T-cell (primary cell): Measurements from ENCODE around the gene CTNNAL1. TPM values are rescaled to one million over a fixed set of nuclear protein-coding genes. Genes with fewer than 3 reads are reported as not detected.
A peak's percentile ranks its signal among the peaks of the same experiment; 100 is the strongest.
"Not testable (repeated sequence)": the region's sequence is repeated elsewhere in the genome, so short reads cannot be mapped to it uniquely, and the experiment has no call there.

Experiments used
- ATAC-seq, 4 experiments: fragments of 200-7000 bp in 3 of 4; fragments of 150-1000 bp in 1 of 4; cut with Tn5 transposase; replicated peaks in 1 of 4; 1 replicate in 3 of 4; 2 replicates in 1 of 4; pipeline ENCODE4 v1.10.0; 2021; ENCODE audit warnings: moderate library complexity in 3 of 4, mild to moderate bottlenecking in 2 of 4, moderate number of reproducible peaks in 1 of 4
- CTCF ChIA-PET, 2 donors: fragments of 300-600 bp; sonication (Branson Sonifier 250); formaldehyde crosslinking; loops; one replicate each; lab custom pipeline; 2022; ENCODE audit warnings: antibody characterized with exemption in 2 of 2; lab: Charles Lee
- POLR2A ChIA-PET, 2 donors: fragments of 300-600 bp; sonication (Branson Sonifier 250); formaldehyde crosslinking; loops; one replicate each; lab custom pipeline; 2022; ENCODE audit warnings: antibody characterized with exemption in 2 of 2; lab: Charles Lee
- DNase-seq, 35 experiments: peaks; one replicate each; pipeline versions ENCODE4 v3.0.0 to v3.0.0-alpha.2; 2013 to 2023
- H3K27ac ChIP-seq: one replicate; pipeline ENCODE4 v1.5.1; 2013; ENCODE audit warnings: low read length
- H3K27me3 ChIP-seq, 2 experiments: replicated peaks in 1 of 2; 1 replicate in 1 of 2; 2 replicates in 1 of 2; pipeline versions ENCODE4 v1.6.1 to v1.7.0; 2013; ENCODE audit warnings: low read length in 1 of 2, mixed read lengths in 1 of 2; ENCODE audit not compliant: control insufficient read depth in 2 of 2, insufficient read depth in 2 of 2; ENCODE audit errors: extremely low read depth in 1 of 2
- H3K36me3 ChIP-seq, 2 donors: 1 replicate in 1 of 2; 2 replicates in 1 of 2; pipeline versions ENCODE4 v1.6.1 to v1.7.0; 2013; ENCODE audit warnings: low read length in 1 of 2; ENCODE audit not compliant: control insufficient read depth in 2 of 2, insufficient read depth in 1 of 2; ENCODE audit errors: extremely low read depth in 1 of 2
- H3K4me1 ChIP-seq, 2 experiments: 1 replicate in 1 of 2; 2 replicates in 1 of 2; pipeline versions ENCODE4 v1.6.1 to v1.7.0; 2013; ENCODE audit warnings: low read length in 2 of 2, mixed read lengths in 1 of 2; ENCODE audit not compliant: insufficient read depth in 2 of 2, control insufficient read depth in 1 of 2; ENCODE audit errors: extremely low read depth in 1 of 2
- H3K4me3 ChIP-seq, 2 donors: 1 replicate in 1 of 2; 2 replicates in 1 of 2; pipeline versions ENCODE4 v1.5.1 to v1.7.0; 2013; ENCODE audit warnings: mild to moderate bottlenecking in 2 of 2, low read length in 1 of 2, moderate library complexity in 1 of 2; ENCODE audit not compliant: control insufficient read depth in 1 of 2; ENCODE audit errors: extremely low read depth in 1 of 2
- H3K9me3 ChIP-seq: 2 replicates; pipeline ENCODE4 v1.7.0; 2013
- H3K27ac Mint-ChIP-seq, 2 donors: one replicate each; pipeline ENCODE4 v1.8.0; 2020 to 2021; ENCODE audit warnings: mild to moderate bottlenecking in 2 of 2, mixed read lengths in 2 of 2
- H3K27me3 Mint-ChIP-seq, 2 donors: one replicate each; pipeline ENCODE4 v1.8.0; 2021 to 2022; ENCODE audit warnings: mixed read lengths in 2 of 2
- H3K36me3 Mint-ChIP-seq: one replicate; pipeline ENCODE4 v1.8.0; 2021; ENCODE audit warnings: mixed read lengths
- H3K4me1 Mint-ChIP-seq, 3 donors: one replicate each; pipeline ENCODE4 v1.8.0; 2020 to 2022; ENCODE audit warnings: mixed read lengths in 3 of 3, mild to moderate bottlenecking in 1 of 3
- H3K4me3 Mint-ChIP-seq, 3 donors: one replicate each; pipeline ENCODE4 v1.8.0; 2020 to 2022; ENCODE audit warnings: mild to moderate bottlenecking in 3 of 3, mixed read lengths in 3 of 3, moderate library complexity in 3 of 3
- H3K9me3 Mint-ChIP-seq, 3 donors: one replicate each; pipeline ENCODE4 v1.8.0; 2020 to 2022; ENCODE audit warnings: mixed read lengths in 3 of 3
- WGBS: methylation state at CpG from one replicate; pipeline ENCODE4 v1.1.5; 2013; ENCODE audit warnings: missing lambda C conversion rate; ENCODE audit not compliant: insufficient coverage; 5-methylcytosine and 5-hydroxymethylcytosine counted together
- total RNA-seq, 35 experiments: library from RNA in 6 of 35; stranded (reverse) in 6 of 35; fragments of 120-200 nt in 1 of 35; gene quantifications; one replicate each; pipeline versions ENCODE4 v1.2.1 to v1.2.4 and lab custom pipeline; 2013 to 2026

The CTNNAL1 gene
- total RNA-seq, 5 donors from 2014 or later (not counting 1 experiment from before 2014, with no cell fraction given) = 2.1 to 4.1 (median 3.8) TPM

DNA sequence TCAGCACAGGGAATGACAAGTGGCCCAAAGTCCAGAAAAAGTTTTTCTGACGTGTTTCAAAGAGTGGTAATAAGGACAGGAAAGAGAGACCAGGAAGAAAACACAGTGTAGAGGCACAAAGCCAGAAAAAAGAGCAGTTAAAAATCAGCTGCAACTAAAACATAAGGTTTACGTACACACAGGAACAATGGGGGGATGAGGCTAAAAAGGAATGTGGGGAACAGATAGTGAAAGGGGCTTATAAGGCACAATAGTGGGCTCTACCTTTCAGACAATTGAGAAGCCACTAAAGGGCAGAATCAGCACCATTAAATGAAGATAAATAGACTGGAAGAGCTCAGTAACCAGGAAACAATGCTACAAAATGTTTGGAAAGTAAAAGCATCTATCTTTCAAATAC, 84.9 kb downstream of the CTNNAL1 start:
- H3K27ac Mint-ChIP-seq = no peak overlapping the region
- H3K4me1 Mint-ChIP-seq = peaks cover 29 to 33% (median 30%) of the 10 kb centered on the region in 3 donors
- Histone ChIP-seq H3K4me3 (no peak overlapping the region), H3K9me3 (no peaks in the 10 kb centered on the region), H3K27ac (no peak overlapping the region), H3K27me3 (no peaks in the 10 kb centered on the region), H3K4me1 (peaks cover 7 to 13% of the 10 kb centered on the region in 2 experiments), H3K36me3 (peaks cover 9 to 61% of the 10 kb centered on the region in 2 donors)
- no peaks in the 10 kb centered on the region for H3K9me3 Mint-ChIP-seq
- no peaks in the 10 kb centered on the region for H3K27me3 Mint-ChIP-seq
- peaks cover 59% of the 10 kb centered on the region for H3K36me3 Mint-ChIP-seq
- 95% methylated on average over 2 of the region's 2 CpGs for WGBS
- POLR2A ChIA-PET = interaction anchor here in 1 of 2 donors (0.6 kb wide), 1 partner anchor 9 kb away, joined by 3 read pairs; no protein-coding TSS in a partner anchor
- CTCF ChIA-PET = no interaction called here
- H3K4me3 Mint-ChIP-seq = no peak overlapping the region
- DNase-seq (no peak), ATAC-seq (no peak)

DNA sequence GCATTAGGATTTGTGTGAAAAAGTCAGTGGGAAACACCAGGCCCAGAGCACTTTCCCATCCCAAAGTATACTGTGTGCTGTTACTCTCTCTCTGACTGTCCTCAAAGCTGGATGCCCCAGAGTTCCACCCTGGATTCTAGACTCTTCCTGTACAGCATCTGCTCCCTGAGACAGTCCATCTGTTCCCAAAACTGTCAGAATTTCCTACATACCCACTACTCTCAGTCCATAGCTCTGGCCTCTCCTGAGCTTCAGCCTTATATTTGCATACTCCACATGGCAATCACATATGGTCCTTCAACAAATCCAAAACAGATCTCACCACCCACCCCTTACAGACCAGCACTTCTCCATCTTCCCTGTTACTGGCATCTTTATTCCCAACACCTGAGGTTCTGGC, 88.8 kb downstream of the CTNNAL1 start:
- Mint-ChIP-seq H3K36me3 (peaks cover 76% of the 10 kb centered on the region), H3K27me3 (no peaks in the 10 kb centered on the region), H3K4me3 (no peak overlapping the region), H3K9me3 (no peaks in the 10 kb centered on the region), H3K27ac (no peak overlapping the region), H3K4me1 (peaks cover 1 to 6% (median 3%) of the 10 kb centered on the region in 3 donors)
- CTCF ChIA-PET = no interaction called here
- Histone ChIP-seq H3K27me3 (no peaks in the 10 kb centered on the region), H3K4me3 (no peak overlapping the region), H3K9me3 (no peaks in the 10 kb centered on the region), H3K27ac (no peak overlapping the region), H3K36me3 (peaks cover 13 to 88% of the 10 kb centered on the region in 2 donors), H3K4me1 (no peaks in the 10 kb centered on the region)
- DNase-seq (no peak), ATAC-seq (no peak)
- POLR2A ChIA-PET = no interaction called here

GRCh38 chr9:108921200-108921599, 92.1 kb downstream of the CTNNAL1 start:
- H3K36me3 Mint-ChIP-seq = peaks cover 70% of the 10 kb centered on the region
- H3K27me3 Mint-ChIP-seq = no peaks in the 10 kb centered on the region
- Histone ChIP-seq H3K36me3 (peaks cover 18 to 75% of the 10 kb centered on the region in 2 donors), H3K4me1 (no peaks in the 10 kb centered on the region), H3K27ac (no peak overlapping the region), H3K9me3 (no peaks in the 10 kb centered on the region), H3K4me3 (no peak overlapping the region), H3K27me3 (no peaks in the 10 kb centered on the region)
- no peak for DNase-seq
- H3K27ac Mint-ChIP-seq = no peak overlapping the region
- peaks cover 1 to 6% (median 2%) of the 10 kb centered on the region in 3 donors for H3K4me1 Mint-ChIP-seq
- no peak overlapping the region for H3K4me3 Mint-ChIP-seq
- no peak for ATAC-seq
- ChIA-PET POLR2A (interaction anchor here in 1 of 2 donors (0.5 to 0.7 kb wide), 2 partner anchors 167 to 963 kb away, joined by 3 to 5 read pairs; no protein-coding TSS in a partner anchor), CTCF (no interaction called here)
- WGBS = no CpG with 5 or more reads among the region's 1 CpG
- H3K9me3 Mint-ChIP-seq = no peaks in the 10 kb centered on the region

GRCh38 chr9:108920401-108920800, 92.9 kb downstream of the CTNNAL1 start:
- not testable (repeated sequence) for H3K4me3 Mint-ChIP-seq, H3K4me1 Mint-ChIP-seq, H3K9me3 ChIP-seq, H3K27me3 ChIP-seq, H3K27ac ChIP-seq, ATAC-seq, DNase-seq, H3K9me3 Mint-ChIP-seq, H3K4me1 ChIP-seq, H3K27me3 Mint-ChIP-seq, H3K27ac Mint-ChIP-seq, H3K4me3 ChIP-seq
- no CpG with 5 or more reads among the region's 1 CpG for WGBS
- ChIA-PET CTCF (interaction anchor here in 1 of 2 donors (1.7 kb wide), 1 partner anchor 33 kb away, joined by 9 read pairs; no protein-coding TSS in a partner anchor), POLR2A (interaction anchor here in 1 of 2 donors (0.5 kb wide), 1 partner anchor 964 kb away, joined by 3 read pairs; no protein-coding TSS in a partner anchor)
- peaks cover 69% of the 10 kb centered on the region for H3K36me3 Mint-ChIP-seq
- peaks cover 13 to 74% of the 10 kb centered on the region in 2 donors for H3K36me3 ChIP-seq

GRCh38 chr9:108919517-108919916, 93.8 kb downstream of the CTNNAL1 start:
- peaks cover 13 to 71% of the 10 kb centered on the region in 2 donors for H3K36me3 ChIP-seq
- WGBS = 82% methylated on average over 2 of the region's 6 CpGs
- H3K27ac Mint-ChIP-seq = peak overlapping the region in 1 of 2 donors; percentile 19

DNA sequence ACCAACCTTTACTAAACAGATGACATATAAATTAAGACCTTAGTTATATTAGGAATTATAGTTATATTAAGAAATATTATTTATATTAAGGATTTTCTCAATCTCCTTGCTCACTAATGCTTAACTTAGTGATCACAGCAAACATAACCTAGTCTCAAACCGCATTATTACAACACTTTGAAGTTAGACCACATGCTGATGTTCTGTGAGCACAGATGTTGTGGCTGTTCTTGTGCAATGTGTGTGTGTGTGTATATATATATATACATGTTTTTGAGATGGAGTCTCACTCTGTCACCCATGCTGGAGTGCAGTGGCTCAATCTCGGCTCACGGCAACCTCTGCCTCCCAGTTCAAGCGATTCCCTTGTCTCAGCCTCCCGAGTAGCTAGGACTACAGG, 99.9 kb downstream of the CTNNAL1 start:
- no peak overlapping the region for H3K4me3 ChIP-seq
- peaks cover 5 to 53% of the 10 kb centered on the region in 2 donors for H3K36me3 ChIP-seq
- Mint-ChIP-seq H3K27me3 (no peaks in the 10 kb centered on the region), H3K4me1 (peaks cover 18 to 27% (median 19%) of the 10 kb centered on the region in 3 donors), H3K27ac (no peak overlapping the region), H3K4me3 (no peak overlapping the region), H3K36me3 (peaks cover 57% of the 10 kb centered on the region), H3K9me3 (no peaks in the 10 kb centered on the region)
- CTCF ChIA-PET = no interaction called here
- DNase-seq (no peak), ATAC-seq (no peak)
- 97% methylated on average over 4 of the region's 5 CpGs for WGBS
- peaks cover 3 to 13% of the 10 kb centered on the region in 2 experiments for H3K4me1 ChIP-seq
- no peak overlapping the region for H3K27ac ChIP-seq
- POLR2A ChIA-PET = no interaction called here
- no peaks in the 10 kb centered on the region for H3K27me3 ChIP-seq
- no peaks in the 10 kb centered on the region for H3K9me3 ChIP-seq

More at GRCh38 chr9:108919517-108919916, 93.8 kb downstream of the CTNNAL1 start:
- POLR2A ChIA-PET = interaction anchor here (0.6 to 0.7 kb wide), 3 partner anchors 79 to 273 kb away, joined by 3 to 4 read pairs (median 3); no protein-coding TSS in a partner anchor
- Histone ChIP-seq H3K27me3 (no peaks in the 10 kb centered on the region), H3K4me3 (no peak overlapping the region), H3K9me3 (no peaks in the 10 kb centered on the region), H3K27ac (no peak overlapping the region), H3K4me1 (no peaks in the 10 kb centered on the region)
- Mint-ChIP-seq H3K4me3 (no peak overlapping the region), H3K27me3 (no peaks in the 10 kb centered on the region), H3K9me3 (no peaks in the 10 kb centered on the region), H3K4me1 (peaks cover 0 to 1% (median 0%) of the 10 kb centered on the region in 3 donors), H3K36me3 (peaks cover 61% of the 10 kb centered on the region)
- CTCF ChIA-PET = interaction anchor here in 1 of 2 donors (0.7 to 1.7 kb wide), 3 partner anchors 12 to 97 kb away, joined by 3 to 9 read pairs (median 3); no protein-coding TSS in a partner anchor
- ATAC-seq (no peak), DNase-seq (no peak)
